Gastroesophageal sphincter (tissue), 3 donors: ENCODE measurements around the gene EDAR.

Experiments
- CTCF ChIP-seq, 4 experiments: fragments of 200-600 bp in 2 of 4; fragments of 450-650 bp in 2 of 4; sonication (generic) in 1 of 4; IDR thresholded peaks; one replicate each; pipeline ENCODE4 v1.5.1; 2017 to 2019; ENCODE audit warnings: antibody characterized with exemption in 4 of 4, mild to moderate bottlenecking in 2 of 4, moderate library complexity in 2 of 4
- EP300 ChIP-seq: sonication (generic); formaldehyde crosslinking; IDR thresholded peaks from one replicate; pipeline ENCODE4 v1.6.1; 2017; ENCODE audit warnings: antibody characterized with exemption, mild to moderate bottlenecking
- POLR2A ChIP-seq, 2 donors: fragments of 450-650 bp; IDR thresholded peaks; one replicate each; pipeline ENCODE4 v1.6.1; 2017; ENCODE audit warnings: antibody characterized with exemption in 2 of 2, mild to moderate bottlenecking in 2 of 2, moderate library complexity in 1 of 2

GRCh38 chr2:109027702-109028101, 38.7 kb upstream of the EDAR start:
- no peak for TF ChIP-seq POLR2A (IDR thresholded peaks at IDR 0.05)
- TF ChIP-seq CTCF (IDR thresholded peaks at IDR 0.05), result no peak
- TF ChIP-seq EP300, result no peak
